Ecto neural progenitor cell (in vitro differentiated cells): Measurements from ENCODE around the gene NCAPD2.

Experiments used
- DNase-seq: peaks from one replicate; pipeline ENCODE4 v3.0.0-alpha.2; 2018; ENCODE audit warnings: low spot score

The NCAPD2 gene

DNA sequence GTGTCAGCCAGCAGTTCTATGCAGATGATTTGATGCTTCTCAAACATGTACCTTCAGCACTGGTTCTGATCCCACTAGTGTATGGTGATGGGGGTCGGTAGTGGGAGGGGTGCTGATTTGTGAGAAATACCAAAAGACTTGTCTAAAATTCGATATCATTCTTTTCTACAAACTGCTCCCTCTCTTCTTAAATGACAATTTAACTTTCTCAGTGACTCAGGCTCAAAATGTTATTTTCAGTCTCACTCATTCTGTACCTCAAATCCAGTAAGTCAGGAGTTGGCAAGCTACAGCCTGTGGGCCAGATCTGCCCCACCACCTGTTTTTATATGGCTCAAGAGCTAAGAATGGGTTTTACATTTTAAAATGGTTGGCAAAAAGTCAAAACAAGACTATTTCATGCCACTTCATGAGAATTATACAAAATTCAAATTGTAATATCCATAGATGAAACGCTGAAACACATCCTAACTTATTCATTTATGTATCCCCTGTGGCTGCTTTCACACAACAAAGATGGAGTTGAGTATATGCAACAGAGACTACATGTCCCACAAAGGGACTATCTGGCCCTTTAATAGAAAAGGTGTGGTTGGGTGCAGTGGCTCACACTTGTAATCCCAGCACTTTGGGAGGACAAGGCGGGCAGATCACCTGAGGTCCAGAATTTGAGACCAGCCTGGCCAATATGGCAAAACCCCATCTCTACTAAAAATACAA is 80.8 kb downstream of the NCAPD2 start:
- DNase-seq: no peak

DNA sequence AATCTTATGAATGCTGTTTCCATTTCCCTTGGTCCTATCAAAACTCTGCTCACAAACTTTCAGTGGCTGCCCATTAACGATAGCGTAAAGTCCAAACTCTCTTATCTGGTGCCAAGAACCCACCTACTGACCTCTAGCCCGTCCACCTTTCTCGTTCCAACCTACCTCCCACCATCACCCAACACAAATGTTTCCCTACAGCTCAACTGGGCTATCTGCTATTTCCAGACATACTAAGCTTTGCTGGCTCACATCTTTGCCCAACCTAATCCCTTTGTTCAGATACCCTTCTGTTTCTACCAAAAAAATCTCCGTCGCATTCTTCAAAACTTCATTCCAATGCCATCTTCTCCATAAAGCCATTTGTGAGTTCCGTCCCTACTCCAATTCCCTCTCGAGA is 81.7 kb downstream of the NCAPD2 start:
- no peak for DNase-seq
